Gastroesophageal sphincter (tissue), 3 donors: ENCODE data around the gene SIX3.

ENCODE experiments used
- CTCF ChIP-seq, 4 experiments: fragments of 200-600 bp in 2 of 4; fragments of 450-650 bp in 2 of 4; sonication (generic) in 1 of 4; IDR thresholded peaks; one replicate each; pipeline ENCODE4 v1.5.1; 2017 to 2019; ENCODE audit warnings: antibody characterized with exemption in 4 of 4, mild to moderate bottlenecking in 2 of 4, moderate library complexity in 2 of 4
- EP300 ChIP-seq: sonication (generic); formaldehyde crosslinking; IDR thresholded peaks from one replicate; pipeline ENCODE4 v1.6.1; 2017; ENCODE audit warnings: antibody characterized with exemption, mild to moderate bottlenecking
- POLR2AphosphoS5 ChIP-seq: sonication (generic); formaldehyde crosslinking; IDR thresholded peaks from one replicate; pipeline ENCODE4 v1.6.1; 2017; ENCODE audit warnings: antibody characterized with exemption

- TF ChIP-seq CTCF (IDR thresholded peaks at IDR 0.05) (no peak), POLR2AphosphoS5 (no peak), EP300 (no peak)
These were observed 11.4 kb downstream of the SIX3 start for GRCh38 chr2:44952806-44953498.
